ENCODE measurements around the gene ATXN2. TPM values are rescaled to one million over a fixed set of nuclear protein-coding genes. Genes with fewer than 3 reads are reported as not detected.

Gene ATXN2
- total and polyA plus RNA-seq, 2 of the 4 experiments (the other 2 are of a cell fraction): 12.4 to 66.5 TPM

- peak overlapping the region; percentile 22 to 63; a peak in 2 of 4 replicates for H4K8ac ChIP-seq (ENCODE audit: low read depth in 2 of 2, low read length in 2 of 2)
- H3K4me1 ChIP-seq (ENCODE audit: control insufficient read depth, insufficient read depth, low read length): peaks cover 29% of the 10 kb centered on the region
- H4K91ac ChIP-seq (ENCODE audit: insufficient read depth, low read depth, low read length): peak overlapping the region; percentile 88
- no peaks in the 10 kb centered on the region for H3K9me3 ChIP-seq (ENCODE audit: control insufficient read depth, insufficient read depth, low read length)
- peaks cover 22% of the 10 kb centered on the region for H4K20me1 ChIP-seq (ENCODE audit: insufficient read depth, low read length)
- TF ChIP-seq BHLHE40 (IDR thresholded peaks at IDR 0.05; ENCODE audit: low read depth, low read length) (no peak), MXI1 (IDR thresholded peaks at IDR 0.05; ENCODE audit: borderline replicate concordance, low read depth, low read length) (no peak; the same call in 1 of the 2 replicates), POLR2A (IDR thresholded peaks at IDR 0.05; ENCODE audit: low read depth, low read length) (no peak), MAZ (IDR thresholded peaks at IDR 0.05; ENCODE audit: borderline replicate concordance, low read depth, low read length) (no peak), ELK1 (IDR thresholded peaks at IDR 0.05; ENCODE audit: borderline replicate concordance, low read depth, low read length) (no peak), FOS (IDR thresholded peaks at IDR 0.05; ENCODE audit: low read depth, low read length) (no peak)
- ATAC-seq (ENCODE audit: low read depth): no peak
- ChIA-PET CTCF (interaction anchor here (1.3 kb wide), 1 partner anchor 45 kb away, joined by 4 read pairs; no protein-coding TSS in a partner anchor), POLR2A (ENCODE audit: unreplicated experiment) (no interaction called here)
- H3K23ac ChIP-seq (ENCODE audit: low read depth, low read length): peak overlapping the region; percentile 94
- no peak overlapping the region for H2BK20ac ChIP-seq (ENCODE audit: low read depth, low read length)
- H3K9me1 ChIP-seq (ENCODE audit: insufficient read depth, low read length): peaks cover 13% of the 10 kb centered on the region
- no peaks in the 10 kb centered on the region for H3K27me3 ChIP-seq (ENCODE audit: control insufficient read depth, insufficient read depth, low read length)
- H2AK9ac ChIP-seq (replicated peaks; ENCODE audit: low read depth, low read length, poor library complexity): peak overlapping the region; percentile 99
- H3K14ac ChIP-seq (replicated peaks; ENCODE audit: low read depth, low read length): peak overlapping the region; percentile 97
- H2AK5ac ChIP-seq (ENCODE audit: low read depth, low read length): peak overlapping the region; percentile 94
- peak overlapping the region; percentile 38; the same call in 1 of the 2 replicates for H4K5ac ChIP-seq (ENCODE audit: low read depth, low read length)
- H2AFZ ChIP-seq (replicated peaks; ENCODE audit: low read length, poor library complexity): peak overlapping the region; percentile 85
- peak overlapping the region; percentile 86 for H3K56ac ChIP-seq (ENCODE audit: extremely low read depth, insufficient read depth, low read length)
- H3K27ac ChIP-seq (ENCODE audit: insufficient read depth, low read length): peak overlapping the region; percentile 87
- dilution Hi-C loops (cut with HindIII; ENCODE audit: low sequenced_read_pairs, unreplicated experiment): no loop called here
- intact Hi-C loops (cut with micrococcal nuclease): loop anchor here (2.0 kb wide), 1 partner anchor 44 kb away; no protein-coding TSS in a partner anchor
- DNase-seq: no peak
- peak overlapping the region; percentile 34; the same call in 1 of the 2 replicates for H3K18ac ChIP-seq (ENCODE audit: low read depth, low read length)
- peak overlapping the region; percentile 89 for H3K9ac ChIP-seq (ENCODE audit: low read depth, low read length)
- H3K4me2 ChIP-seq (ENCODE audit: low read depth, low read length): peak overlapping the region; percentile 74
- peak overlapping the region; percentile 55 for H2BK120ac ChIP-seq (ENCODE audit: low read depth, low read length)
- no TSS peak for BruUV-seq (replicated peaks)
- peak overlapping the region; percentile 55 for H3K4me3 ChIP-seq (ENCODE audit: insufficient read depth, low read depth, low read length)
- H3K79me1 ChIP-seq (ENCODE audit: low read depth in 1 of 2, low read length in 2 of 2): peaks cover 4 to 53% of the 10 kb centered on the region in 2 experiments; a peak in 3 of 4 replicates
- no peaks in the 10 kb centered on the region for H3K36me3 ChIP-seq (ENCODE audit: control insufficient read depth, insufficient read depth, low read length)
- H2BK15ac ChIP-seq (ENCODE audit: low read depth, low read length): no peak overlapping the region
- in situ Hi-C loops (cut with MboI; ENCODE audit: low sequenced_read_pairs): no loop called here
- H2BK5ac ChIP-seq (ENCODE audit: low read depth, low read length, poor library complexity, severe bottlenecking): peak overlapping the region; percentile 85
- peak overlapping the region; percentile 89 for H3K4ac ChIP-seq (ENCODE audit: low read depth, low read length)
- no CpG with 5 or more reads among the region's 34 CpGs for WGBS, 2 experiments (ENCODE audit: extremely low coverage in 2 of 2, insufficient read length in 1 of 2)
Observed at GRCh38 chr12:111406474-111407376, 192.4 kb downstream of the ATXN2 start.
